CD4-positive, alpha-beta T cell treated with Interleukin-12 subunit alpha and Interleukin-12 subunit beta, for 1 hour (primary cell): Measurements from ENCODE around the gene SORL1.

ENCODE experiments used
- DNase-seq: peaks from one replicate; pipeline ENCODE4 v3.0.0-alpha.2; 2020

The SORL1 gene

DNA sequence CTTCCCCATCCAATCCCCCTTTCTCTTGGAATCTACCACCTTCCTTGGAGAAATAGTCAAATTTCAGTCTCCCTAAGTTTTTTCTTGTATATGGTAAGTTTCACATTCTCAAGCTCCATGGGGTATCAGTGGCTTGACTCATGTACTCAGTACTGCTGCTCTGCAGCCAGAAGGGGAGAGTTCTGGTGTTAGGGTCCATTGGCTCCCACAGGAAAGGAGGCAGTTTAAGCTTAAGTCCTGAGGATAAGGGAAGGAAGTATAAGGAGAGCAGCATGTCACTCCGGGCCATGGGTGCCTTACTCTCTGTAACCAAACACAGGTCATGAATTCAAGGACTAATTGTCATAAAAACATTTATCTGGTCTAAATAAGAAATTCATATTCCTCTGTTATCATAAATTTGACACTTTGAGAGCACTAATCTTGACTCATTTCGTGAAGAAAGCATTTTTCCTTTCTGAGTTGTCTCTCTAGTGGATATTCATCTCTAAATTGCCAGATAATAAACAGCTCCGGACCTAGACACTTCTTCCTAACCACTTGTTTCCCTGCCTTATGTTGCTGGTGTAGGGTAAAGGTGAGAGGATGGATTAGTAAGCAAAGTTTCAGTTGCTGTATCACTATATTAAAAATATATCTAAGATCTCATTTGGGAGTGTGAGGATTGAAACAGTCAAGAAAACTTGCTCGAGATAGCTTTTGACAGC, 20.1 kb upstream of the SORL1 start:
- DNase-seq = no peak

DNA sequence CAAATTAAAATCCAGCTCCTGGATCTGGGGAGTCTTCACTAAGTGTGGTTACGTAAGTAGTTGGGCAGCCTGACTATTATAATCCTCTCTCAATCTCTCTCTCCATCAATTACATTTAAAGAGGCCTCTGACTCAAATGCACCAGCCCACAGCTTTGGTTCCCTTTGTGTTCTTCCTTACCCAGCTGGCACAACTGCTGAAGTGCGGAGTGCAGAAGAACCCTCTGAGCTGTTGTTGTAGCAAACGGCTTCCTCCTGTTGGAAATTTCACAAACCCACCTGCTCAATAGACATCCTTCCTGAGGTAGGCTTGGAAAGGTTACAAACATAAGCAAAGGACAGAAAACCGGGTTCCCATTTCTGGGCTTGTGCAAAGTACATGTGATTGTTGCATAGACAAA, 17.0 kb upstream of the SORL1 start:
- no peak for DNase-seq

- DNase-seq = no peak
Observed at GRCh38 chr11:121435551-121436511, 16.3 kb upstream of the SORL1 start.

DNA sequence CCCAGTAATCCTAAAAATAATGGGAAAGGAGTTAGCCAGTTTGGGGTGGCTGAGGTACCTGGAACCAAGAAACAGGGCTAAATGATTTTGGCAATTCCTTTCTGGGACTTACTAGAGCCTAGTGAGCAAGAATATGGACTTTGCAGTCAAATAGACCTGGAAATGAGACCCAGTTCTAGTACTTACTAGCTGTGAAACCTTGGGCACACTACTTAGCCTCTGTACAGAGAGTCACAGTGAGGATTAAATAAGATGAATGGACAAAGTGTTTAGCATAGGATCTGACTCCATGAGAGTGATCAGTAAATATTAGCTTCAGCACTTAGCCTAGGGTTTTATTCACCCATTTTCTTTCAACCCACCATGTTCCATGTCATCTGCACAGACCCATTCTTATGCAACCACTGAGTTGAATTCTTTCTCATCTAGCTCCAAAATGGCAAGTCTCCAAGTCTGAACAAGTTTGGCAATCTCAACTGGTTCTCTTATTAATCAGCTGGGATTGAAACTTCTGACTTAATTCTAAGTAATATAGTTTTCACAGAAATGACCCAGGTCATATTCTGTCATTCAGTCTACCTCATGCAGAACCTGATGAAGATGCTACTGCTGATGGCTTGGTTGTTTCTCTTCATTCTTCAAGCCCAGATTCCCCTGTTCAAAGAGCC, 15.0 kb upstream of the SORL1 start:
- DNase-seq = no peak

- DNase-seq = no peak
Observed at GRCh38 chr11:121437686-121438078, 14.4 kb upstream of the SORL1 start.

GRCh38 chr11:121439337-121439736, 12.8 kb upstream of the SORL1 start:
- no peak for DNase-seq

- DNase-seq = no peak
Observed at GRCh38 chr11:121439759-121440158, 12.4 kb upstream of the SORL1 start.

DNA sequence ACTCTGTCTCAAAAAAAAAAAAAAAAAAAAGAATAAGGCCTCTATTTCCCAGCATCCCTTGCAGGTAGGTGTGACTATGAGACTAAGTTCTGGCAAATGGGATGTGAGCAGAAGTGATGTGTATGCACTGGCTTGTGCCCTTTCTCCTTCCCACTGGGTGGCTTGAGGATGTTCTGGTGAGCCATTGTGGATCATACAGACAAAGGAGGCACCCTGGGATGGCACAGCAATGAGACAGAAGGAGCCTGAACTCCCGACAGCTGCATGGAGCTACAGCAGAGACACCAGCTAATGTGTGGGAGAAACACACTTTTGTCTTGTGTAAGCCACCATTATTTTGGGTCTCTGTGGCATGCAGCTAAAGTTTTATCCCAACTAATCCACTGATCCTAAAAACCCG, 10.6 kb upstream of the SORL1 start:
- no peak for DNase-seq

GRCh38 chr11:121443688-121444275, 8.3 kb upstream of the SORL1 start:
- DNase-seq = no peak

- no peak for DNase-seq
Observed at GRCh38 chr11:121444526-121444925, 7.6 kb upstream of the SORL1 start.

- no peak for DNase-seq
Observed at GRCh38 chr11:121445071-121445768, 6.9 kb upstream of the SORL1 start.

- no peak for DNase-seq
Observed at GRCh38 chr11:121446752-121447156, 5.4 kb upstream of the SORL1 start.

GRCh38 chr11:121448011-121448410, 4.1 kb upstream of the SORL1 start:
- DNase-seq = no peak

- no peak for DNase-seq
Observed at GRCh38 chr11:121448431-121448941, 3.6 kb upstream of the SORL1 start.

- DNase-seq = no peak
Observed at GRCh38 chr11:121449123-121449522, 3.0 kb upstream of the SORL1 start.

GRCh38 chr11:121449626-121450025, 2.5 kb upstream of the SORL1 start:
- DNase-seq = no peak

DNA sequence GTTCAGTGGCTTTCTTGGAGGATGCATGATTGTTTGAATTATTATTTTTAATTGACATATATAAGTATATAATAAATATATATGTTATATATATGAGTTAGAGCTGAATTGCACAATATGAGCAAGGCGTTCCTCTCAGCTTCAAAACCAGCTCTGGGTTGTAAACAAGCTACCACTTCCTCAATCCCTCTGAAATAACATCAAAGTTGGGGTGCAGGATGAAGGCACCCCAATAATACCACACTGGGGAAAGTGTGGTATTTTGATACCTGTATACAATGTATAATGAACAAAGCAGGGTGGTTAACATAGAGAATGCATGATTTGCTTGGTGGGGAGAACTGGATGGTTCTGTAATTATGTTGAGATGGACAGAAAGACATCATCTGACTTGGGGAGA, 1.7 kb upstream of the SORL1 start:
- DNase-seq = peak; percentile 49

- DNase-seq = no peak
Observed at GRCh38 chr11:121451178-121451985, 732 bp upstream of the SORL1 start.

DNA sequence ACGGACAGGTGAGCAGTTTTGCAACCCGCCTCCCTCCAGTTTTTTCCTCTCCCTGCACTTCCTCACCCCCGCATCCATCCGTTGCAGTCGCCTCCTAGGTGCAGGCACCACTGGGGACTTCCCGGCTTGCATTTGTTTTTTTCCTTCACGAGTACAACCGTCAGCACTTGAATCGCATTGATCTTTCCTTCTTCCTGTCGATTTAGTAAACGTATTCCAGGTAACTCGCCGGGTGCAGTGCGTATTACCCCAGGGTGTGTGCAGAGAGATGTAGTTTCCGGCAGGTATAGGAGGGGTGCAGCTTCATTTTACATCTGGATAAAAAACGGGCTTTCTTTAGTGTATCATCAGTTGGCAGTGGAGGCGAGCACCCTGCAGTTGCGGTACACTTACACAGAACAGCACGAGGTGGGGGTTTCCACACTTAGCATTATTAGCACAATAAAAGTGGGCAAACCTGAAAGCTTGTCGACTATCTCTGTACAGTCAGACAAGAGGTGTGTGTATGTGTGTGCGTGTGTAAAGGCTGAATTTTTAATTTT, 566 bp downstream of the SORL1 start, which contains the start of gene SORL1-AS1:
TSS of gene SORL1-AS1 (minus strand) at position 359 of the 542 bp plus-strand sequence.
- DNase-seq = peak; percentile 79

DNA sequence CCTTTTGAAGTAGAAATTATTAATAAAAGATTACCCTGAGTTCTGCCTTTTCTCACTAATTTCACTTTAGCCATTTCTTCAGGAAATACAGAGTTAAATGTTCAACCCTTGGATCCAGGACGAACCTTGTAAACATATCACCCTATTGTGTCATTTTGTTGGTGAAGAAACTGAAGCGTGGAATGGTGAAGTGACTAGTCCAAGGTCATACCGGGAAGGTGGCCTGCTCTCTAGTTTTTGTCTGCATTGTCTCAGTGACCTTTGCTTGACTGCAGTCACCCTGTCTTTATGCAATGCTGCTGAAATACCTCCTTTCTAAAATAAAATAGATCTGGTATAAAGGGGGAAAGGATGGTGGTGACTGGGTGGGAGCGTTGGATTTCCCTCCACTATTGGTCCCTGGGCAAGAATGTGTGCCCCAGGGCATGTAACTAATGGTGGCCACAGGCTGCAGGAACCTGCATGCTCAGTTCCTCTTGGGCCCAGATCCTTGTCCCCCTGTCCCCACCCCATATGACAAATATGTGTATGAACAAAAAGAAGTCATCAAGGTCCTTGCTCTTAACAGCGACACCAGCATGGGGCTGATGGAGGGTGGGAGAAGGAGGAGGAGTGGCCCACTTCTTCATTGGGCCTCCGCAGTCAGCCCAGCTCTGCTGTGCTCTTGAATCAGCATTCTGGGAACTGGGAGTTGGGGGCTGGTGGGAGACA, 1.6 kb downstream of the SORL1 start:
- no peak for DNase-seq
